D721Med (cell line): ENCODE data around the gene CCDC90B.

Experiments used
- DNase-seq: peaks from one replicate; pipeline ENCODE4 v3.0.0; 2011; ENCODE audit warnings: low spot score; ENCODE audit not compliant: insufficient read length
- FAIRE-seq: peaks from 2 replicates; lab custom pipeline; 2011; peaks lifted over from hg19 to GRCh38; lab: Jason Lieb, UNC
- TF ChIP-seq, protein P1 (sequence below): IDR thresholded peaks from 2 replicates; pipeline ENCODE4 v1.5.1; 2012; ENCODE audit warnings: mild to moderate bottlenecking, control low read depth; ENCODE audit not compliant: insufficient read depth; ENCODE audit errors: missing control alignments

CCDC90B gene

DNA sequence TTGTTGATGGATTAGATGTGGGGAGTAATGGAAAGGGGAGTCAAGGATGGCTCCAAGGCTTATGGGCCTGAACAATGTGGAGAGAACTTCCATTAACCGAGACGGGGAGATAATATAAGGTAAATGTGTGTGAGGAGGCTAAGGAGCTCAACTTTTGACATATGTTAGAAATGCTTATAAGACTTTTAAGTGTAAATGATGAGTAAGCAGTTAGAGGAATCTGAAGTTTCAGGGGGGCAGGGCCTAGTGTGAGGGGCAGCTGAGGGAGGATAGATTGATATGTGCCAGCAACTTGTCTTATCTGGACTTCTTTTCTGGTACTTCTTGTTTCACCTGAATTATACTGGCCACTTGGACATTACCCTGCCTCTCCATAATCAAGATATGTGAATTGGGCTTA is 62.7 kb downstream of the CCDC90B start:
- no peak for FAIRE-seq
- TF ChIP-seq, protein P1, sequence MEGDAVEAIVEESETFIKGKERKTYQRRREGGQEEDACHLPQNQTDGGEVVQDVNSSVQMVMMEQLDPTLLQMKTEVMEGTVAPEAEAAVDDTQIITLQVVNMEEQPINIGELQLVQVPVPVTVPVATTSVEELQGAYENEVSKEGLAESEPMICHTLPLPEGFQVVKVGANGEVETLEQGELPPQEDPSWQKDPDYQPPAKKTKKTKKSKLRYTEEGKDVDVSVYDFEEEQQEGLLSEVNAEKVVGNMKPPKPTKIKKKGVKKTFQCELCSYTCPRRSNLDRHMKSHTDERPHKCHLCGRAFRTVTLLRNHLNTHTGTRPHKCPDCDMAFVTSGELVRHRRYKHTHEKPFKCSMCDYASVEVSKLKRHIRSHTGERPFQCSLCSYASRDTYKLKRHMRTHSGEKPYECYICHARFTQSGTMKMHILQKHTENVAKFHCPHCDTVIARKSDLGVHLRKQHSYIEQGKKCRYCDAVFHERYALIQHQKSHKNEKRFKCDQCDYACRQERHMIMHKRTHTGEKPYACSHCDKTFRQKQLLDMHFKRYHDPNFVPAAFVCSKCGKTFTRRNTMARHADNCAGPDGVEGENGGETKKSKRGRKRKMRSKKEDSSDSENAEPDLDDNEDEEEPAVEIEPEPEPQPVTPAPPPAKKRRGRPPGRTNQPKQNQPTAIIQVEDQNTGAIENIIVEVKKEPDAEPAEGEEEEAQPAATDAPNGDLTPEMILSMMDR: no peak
- DNase-seq: no peak

DNA sequence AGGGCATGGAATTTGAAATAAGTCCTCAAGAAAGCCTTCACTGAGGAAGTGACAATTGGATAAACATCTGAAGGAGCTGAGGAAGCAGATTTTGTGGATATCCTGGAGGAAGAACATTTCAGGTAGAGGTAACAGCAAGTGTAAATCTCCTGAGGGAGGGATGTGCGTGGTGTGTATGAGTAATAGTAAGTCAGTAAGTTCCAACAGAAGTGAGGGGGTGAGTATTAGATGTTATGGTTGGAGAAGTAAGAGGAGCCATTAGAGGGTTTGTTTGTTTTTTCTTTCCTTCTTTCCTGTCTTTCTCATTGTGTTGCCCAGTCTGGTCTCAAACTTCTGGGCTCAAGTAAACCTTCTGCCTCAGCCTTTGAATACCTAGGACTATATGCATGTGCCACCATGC is 63.7 kb downstream of the CCDC90B start:
- DNase-seq (no peak), FAIRE-seq (no peak)
- TF ChIP-seq, protein P1: no peak

GRCh38 chr11:83221694-83222093 is 64.5 kb downstream of the CCDC90B start:
- TF ChIP-seq, protein P1: no peak
- DNase-seq: no peak
- no peak for FAIRE-seq

GRCh38 chr11:83220260-83220659 is 65.9 kb downstream of the CCDC90B start:
- FAIRE-seq: no peak
- TF ChIP-seq, protein P1: no peak
- no peak for DNase-seq

DNA sequence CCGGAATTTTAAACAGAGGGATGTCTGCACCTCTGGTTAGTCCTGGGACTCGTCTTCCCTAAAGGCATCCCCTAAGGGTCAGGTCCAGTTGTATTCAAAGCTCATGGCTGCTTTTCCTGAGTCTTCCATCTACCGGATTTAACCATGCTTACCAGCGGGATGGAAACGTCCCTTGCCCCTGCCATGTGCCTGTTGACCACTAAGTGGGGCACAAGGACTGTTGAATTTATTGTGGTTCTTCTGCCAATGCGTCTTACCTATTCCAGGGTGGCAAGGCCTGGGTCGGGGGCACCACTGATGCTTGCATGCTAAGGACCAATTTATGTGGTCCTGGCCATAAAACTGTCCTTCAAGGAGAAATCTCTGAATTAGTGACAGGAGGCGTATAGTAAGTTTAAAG is 67.1 kb downstream of the CCDC90B start:
- no peak for DNase-seq

More for the DNA sequence above, 67.1 kb downstream of the CCDC90B start:
- no peak for FAIRE-seq
- TF ChIP-seq, protein P1: peak; percentile 29
